ENCODE measurements around the gene TEX19. TPM values are rescaled to one million over a fixed set of nuclear protein-coding genes. Genes with fewer than 3 reads are reported as not detected.
A peak's percentile ranks its signal among the peaks of the same experiment; 100 is the strongest.

TEX19 gene
- total RNA-seq, 1 experiment from 2014 or later, result 0.21 TPM

DNA sequence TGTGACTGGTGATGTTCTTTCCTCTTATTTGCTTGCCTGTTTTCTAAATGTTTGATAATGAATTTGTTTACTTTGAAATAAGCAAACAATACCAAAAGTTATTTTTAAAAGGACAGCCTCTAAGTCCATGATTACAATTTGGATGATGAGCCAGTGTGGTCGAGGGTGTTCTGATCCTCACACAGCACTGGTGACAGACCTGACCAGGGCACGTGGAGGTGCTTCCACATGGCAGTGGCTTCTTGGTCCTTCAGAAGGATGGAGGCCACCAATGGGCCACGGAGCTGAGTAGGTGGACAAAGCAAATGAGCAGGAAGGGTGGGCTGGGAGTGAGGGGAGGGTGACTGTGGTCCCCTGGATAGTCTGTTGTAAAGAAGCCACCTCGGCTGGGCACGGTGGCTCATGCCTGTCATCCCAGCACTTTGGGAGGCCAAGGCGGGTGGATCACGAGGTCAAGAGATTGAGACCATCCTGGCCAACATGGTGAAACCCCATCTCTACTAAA is 4.2 kb upstream of the TEX19 start:
- Histone ChIP-seq H3K9me3 (ENCODE audit: control insufficient read depth, insufficient read depth, low read depth, low read length) (no peaks in the 10 kb centered on the region), H3K4me1 (ENCODE audit: control insufficient read depth, insufficient read depth, low read length) (peaks cover 22% of the 10 kb centered on the region), H3K4me3 (ENCODE audit: low read depth in 2 of 2, low read length in 2 of 2) (no peak overlapping the region), H3K27ac (ENCODE audit: low read length) (no peak overlapping the region), H3K27me3 (ENCODE audit: control insufficient read depth, insufficient read depth, low read length) (no peaks in the 10 kb centered on the region), H3K36me3 (ENCODE audit: control insufficient read depth, insufficient read depth, low read length) (no peaks in the 10 kb centered on the region)
- BruUV-seq (replicated peaks), result no TSS peak
- ChIA-PET POLR2A (no interaction called here), CTCF (interaction anchor here (0.6 kb wide), 1 partner anchor 413 kb away, joined by 4 read pairs; no protein-coding TSS in a partner anchor)
- no peak for DNase-seq (ENCODE audit: low read depth, low spot score)
- TF ChIP-seq POLR2AphosphoS5 (IDR thresholded peaks at IDR 0.05; ENCODE audit: low read depth, low read length) (no peak), SIN3A (IDR thresholded peaks at IDR 0.05; ENCODE audit: borderline replicate concordance, insufficient read depth, low read depth, low read length) (no peak), TCF7L2 (IDR thresholded peaks at IDR 0.05; ENCODE audit: low read depth, low read length) (no peak)
- TF ChIP-seq, protein P1, sequence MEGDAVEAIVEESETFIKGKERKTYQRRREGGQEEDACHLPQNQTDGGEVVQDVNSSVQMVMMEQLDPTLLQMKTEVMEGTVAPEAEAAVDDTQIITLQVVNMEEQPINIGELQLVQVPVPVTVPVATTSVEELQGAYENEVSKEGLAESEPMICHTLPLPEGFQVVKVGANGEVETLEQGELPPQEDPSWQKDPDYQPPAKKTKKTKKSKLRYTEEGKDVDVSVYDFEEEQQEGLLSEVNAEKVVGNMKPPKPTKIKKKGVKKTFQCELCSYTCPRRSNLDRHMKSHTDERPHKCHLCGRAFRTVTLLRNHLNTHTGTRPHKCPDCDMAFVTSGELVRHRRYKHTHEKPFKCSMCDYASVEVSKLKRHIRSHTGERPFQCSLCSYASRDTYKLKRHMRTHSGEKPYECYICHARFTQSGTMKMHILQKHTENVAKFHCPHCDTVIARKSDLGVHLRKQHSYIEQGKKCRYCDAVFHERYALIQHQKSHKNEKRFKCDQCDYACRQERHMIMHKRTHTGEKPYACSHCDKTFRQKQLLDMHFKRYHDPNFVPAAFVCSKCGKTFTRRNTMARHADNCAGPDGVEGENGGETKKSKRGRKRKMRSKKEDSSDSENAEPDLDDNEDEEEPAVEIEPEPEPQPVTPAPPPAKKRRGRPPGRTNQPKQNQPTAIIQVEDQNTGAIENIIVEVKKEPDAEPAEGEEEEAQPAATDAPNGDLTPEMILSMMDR (IDR thresholded peaks at IDR 0.05), result no peak
- TF ChIP-seq, protein P2, sequence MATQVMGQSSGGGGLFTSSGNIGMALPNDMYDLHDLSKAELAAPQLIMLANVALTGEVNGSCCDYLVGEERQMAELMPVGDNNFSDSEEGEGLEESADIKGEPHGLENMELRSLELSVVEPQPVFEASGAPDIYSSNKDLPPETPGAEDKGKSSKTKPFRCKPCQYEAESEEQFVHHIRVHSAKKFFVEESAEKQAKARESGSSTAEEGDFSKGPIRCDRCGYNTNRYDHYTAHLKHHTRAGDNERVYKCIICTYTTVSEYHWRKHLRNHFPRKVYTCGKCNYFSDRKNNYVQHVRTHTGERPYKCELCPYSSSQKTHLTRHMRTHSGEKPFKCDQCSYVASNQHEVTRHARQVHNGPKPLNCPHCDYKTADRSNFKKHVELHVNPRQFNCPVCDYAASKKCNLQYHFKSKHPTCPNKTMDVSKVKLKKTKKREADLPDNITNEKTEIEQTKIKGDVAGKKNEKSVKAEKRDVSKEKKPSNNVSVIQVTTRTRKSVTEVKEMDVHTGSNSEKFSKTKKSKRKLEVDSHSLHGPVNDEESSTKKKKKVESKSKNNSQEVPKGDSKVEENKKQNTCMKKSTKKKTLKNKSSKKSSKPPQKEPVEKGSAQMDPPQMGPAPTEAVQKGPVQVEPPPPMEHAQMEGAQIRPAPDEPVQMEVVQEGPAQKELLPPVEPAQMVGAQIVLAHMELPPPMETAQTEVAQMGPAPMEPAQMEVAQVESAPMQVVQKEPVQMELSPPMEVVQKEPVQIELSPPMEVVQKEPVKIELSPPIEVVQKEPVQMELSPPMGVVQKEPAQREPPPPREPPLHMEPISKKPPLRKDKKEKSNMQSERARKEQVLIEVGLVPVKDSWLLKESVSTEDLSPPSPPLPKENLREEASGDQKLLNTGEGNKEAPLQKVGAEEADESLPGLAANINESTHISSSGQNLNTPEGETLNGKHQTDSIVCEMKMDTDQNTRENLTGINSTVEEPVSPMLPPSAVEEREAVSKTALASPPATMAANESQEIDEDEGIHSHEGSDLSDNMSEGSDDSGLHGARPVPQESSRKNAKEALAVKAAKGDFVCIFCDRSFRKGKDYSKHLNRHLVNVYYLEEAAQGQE (IDR thresholded peaks at IDR 0.05; ENCODE audit: insufficient read depth in 1 of 2, low read depth in 2 of 2, low read length in 1 of 2), result no peak
- intact Hi-C loops (cut with micrococcal nuclease; ENCODE audit: unreplicated experiment), result no loop called here
- in situ Hi-C loops (cut with HindIII; ENCODE audit: low pct_unique_long_range_greater_than_20kb, low sequenced_read_pairs), result no loop called here
- ATAC-seq, result no peak

DNA sequence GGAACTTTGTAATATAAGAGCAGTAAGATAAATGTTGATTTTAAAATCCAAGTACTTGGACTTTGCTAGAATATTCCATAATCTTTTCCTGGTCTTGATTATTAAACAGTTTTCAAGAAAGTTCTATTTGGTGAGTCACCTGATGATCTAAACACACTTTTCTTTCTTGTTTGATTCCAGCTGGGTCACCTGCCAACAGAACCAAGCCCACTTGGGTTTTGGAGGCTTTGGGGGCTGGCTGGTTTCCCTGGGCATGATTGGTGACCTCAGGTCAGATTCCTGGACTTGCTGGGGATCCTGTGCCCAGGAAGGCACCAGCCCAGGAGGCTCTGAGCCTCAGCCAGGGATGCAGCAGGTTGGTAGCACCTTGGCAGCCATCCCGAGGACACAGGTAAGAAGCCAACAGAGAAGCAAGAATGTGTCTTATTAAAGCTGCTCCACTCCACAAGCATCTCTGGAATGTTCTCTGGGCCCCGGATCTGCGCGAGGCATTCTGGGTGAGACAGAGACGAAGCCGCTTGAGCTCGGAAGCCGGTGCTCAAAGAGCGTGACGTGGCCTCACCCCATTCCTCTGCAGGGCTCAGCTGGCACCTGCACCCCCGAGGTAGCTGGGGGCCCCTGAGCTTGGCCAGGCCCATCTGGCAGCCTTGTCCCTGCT is 3.1 kb upstream of the TEX19 start:
- no peak for ATAC-seq
- TF ChIP-seq SIN3A (IDR thresholded peaks at IDR 0.05; ENCODE audit: borderline replicate concordance, insufficient read depth, low read depth, low read length) (no peak), POLR2AphosphoS5 (IDR thresholded peaks at IDR 0.05; ENCODE audit: low read depth, low read length) (no peak)
- Histone ChIP-seq H3K9me3 (ENCODE audit: control insufficient read depth, insufficient read depth, low read depth, low read length) (no peaks in the 10 kb centered on the region), H3K27me3 (ENCODE audit: control insufficient read depth, insufficient read depth, low read length) (no peaks in the 10 kb centered on the region), H3K4me1 (ENCODE audit: control insufficient read depth, insufficient read depth, low read length) (peaks cover 22% of the 10 kb centered on the region), H3K4me3 (ENCODE audit: low read depth in 2 of 2, low read length in 2 of 2) (no peak overlapping the region), H3K36me3 (ENCODE audit: control insufficient read depth, insufficient read depth, low read length) (no peaks in the 10 kb centered on the region), H3K27ac (ENCODE audit: low read length) (no peak overlapping the region)
- in situ Hi-C loops (cut with HindIII; ENCODE audit: low pct_unique_long_range_greater_than_20kb, low sequenced_read_pairs), result no loop called here
- ChIA-PET POLR2A (no interaction called here), CTCF (interaction anchor here (0.6 to 0.7 kb wide), 2 partner anchors 22 to 412 kb away, joined by 3 to 4 read pairs; no protein-coding TSS in a partner anchor)
- intact Hi-C loops (cut with micrococcal nuclease; ENCODE audit: unreplicated experiment), result no loop called here
- BruUV-seq (replicated peaks), result no TSS peak
- DNase-seq (ENCODE audit: low read depth, low spot score), result no peak

DNA sequence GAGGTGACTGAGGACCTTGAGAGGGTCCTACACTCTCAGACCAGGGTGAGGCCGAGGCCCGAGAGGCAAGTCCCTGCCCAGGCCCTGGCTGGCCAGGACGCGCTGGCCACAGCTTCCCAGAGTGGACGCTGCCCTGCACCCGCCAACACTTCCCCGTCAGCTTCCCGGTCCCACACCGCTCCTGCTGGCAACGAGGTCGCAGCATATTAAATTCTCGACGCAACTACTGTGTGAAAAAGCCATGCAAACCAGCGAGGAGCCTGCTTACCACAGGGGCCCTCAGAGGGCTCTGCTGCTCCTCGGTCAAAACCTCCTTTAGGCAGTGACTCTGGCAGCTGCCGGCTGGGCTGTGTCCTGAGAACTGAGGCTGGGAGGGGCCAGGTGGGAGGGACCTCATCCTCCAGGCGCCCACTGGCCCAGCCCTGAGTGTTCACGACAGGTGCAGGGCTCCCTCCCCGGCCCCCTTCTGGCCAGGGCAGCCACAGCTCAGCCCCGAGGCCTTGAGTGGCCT is 2.1 kb upstream of the TEX19 start:
- Histone ChIP-seq H3K36me3 (ENCODE audit: control insufficient read depth, insufficient read depth, low read length) (no peaks in the 10 kb centered on the region), H3K27me3 (ENCODE audit: control insufficient read depth, insufficient read depth, low read length) (no peaks in the 10 kb centered on the region), H3K4me3 (ENCODE audit: low read depth in 2 of 2, low read length in 2 of 2) (no peak overlapping the region), H3K27ac (ENCODE audit: low read length) (no peak overlapping the region), H3K9me3 (ENCODE audit: control insufficient read depth, insufficient read depth, low read depth, low read length) (no peaks in the 10 kb centered on the region), H3K4me1 (ENCODE audit: control insufficient read depth, insufficient read depth, low read length) (peaks cover 22% of the 10 kb centered on the region)
- BruUV-seq (replicated peaks), result no TSS peak
- DNase-seq (ENCODE audit: low read depth, low spot score) (no peak), ATAC-seq (peak; percentile 43; the same call in 1 of the 2 replicates)
- in situ Hi-C loops (cut with HindIII; ENCODE audit: low pct_unique_long_range_greater_than_20kb, low sequenced_read_pairs) (no loop called here), intact Hi-C loops (cut with micrococcal nuclease; ENCODE audit: unreplicated experiment) (no loop called here)
- ChIA-PET CTCF (no interaction called here), POLR2A (no interaction called here)
- TF ChIP-seq SIN3A (IDR thresholded peaks at IDR 0.05; ENCODE audit: borderline replicate concordance, insufficient read depth, low read depth, low read length) (no peak), TCF7L2 (IDR thresholded peaks at IDR 0.05; ENCODE audit: low read depth, low read length) (no peak), POLR2AphosphoS5 (IDR thresholded peaks at IDR 0.05; ENCODE audit: low read depth, low read length) (no peak)
- TF ChIP-seq, protein P2 (IDR thresholded peaks at IDR 0.05; ENCODE audit: insufficient read depth in 1 of 2, low read depth in 2 of 2, low read length in 1 of 2), result no peak
- TF ChIP-seq, protein P1 (IDR thresholded peaks at IDR 0.05), result no peak
